GM19397 (cell line): ENCODE results near the gene CTNNA2.

ENCODE experiments used
- ATAC-seq: cut with Tn5 transposase; IDR thresholded peaks from one replicate; pipeline ENCODE4 v1.9.1; 2021; ENCODE audit warnings: mild to moderate bottlenecking, moderate library complexity; ENCODE audit not compliant: unreplicated experiment

Gene CTNNA2

GRCh38 chr2:80303006-80303908 lies 790.4 kb downstream of the CTNNA2 start:
- ATAC-seq = no peak

GRCh38 chr2:80303909-80304837 lies 791.3 kb downstream of the CTNNA2 start, which contains the start of gene LRRTM1:
Gene LRRTM1, minus strand, starts transcription at chr2:80304752. Its CDS starts 933 bp downstream, at chr2:80303819.
- no peak for ATAC-seq

- ATAC-seq = no peak
Observed at GRCh38 chr2:80311304-80311703, 798.5 kb downstream of the CTNNA2 start.

- no peak for ATAC-seq
Observed at GRCh38 chr2:80312282-80312839, 799.5 kb downstream of the CTNNA2 start.

GRCh38 chr2:80322311-80322920 lies 809.6 kb downstream of the CTNNA2 start:
- no peak for ATAC-seq

- ATAC-seq = no peak
Observed at GRCh38 chr2:80322958-80323357, 810.1 kb downstream of the CTNNA2 start.

- no peak for ATAC-seq
Observed at GRCh38 chr2:80323610-80324009, 810.8 kb downstream of the CTNNA2 start.

GRCh38 chr2:80324525-80324924 lies 811.7 kb downstream of the CTNNA2 start:
- no peak for ATAC-seq

- ATAC-seq = no peak
Observed at GRCh38 chr2:80326214-80326613, 813.4 kb downstream of the CTNNA2 start.

GRCh38 chr2:80326861-80327260 lies 814.0 kb downstream of the CTNNA2 start:
- no peak for ATAC-seq

- ATAC-seq = no peak
Observed at GRCh38 chr2:80328159-80328571, 815.3 kb downstream of the CTNNA2 start.

- ATAC-seq = no peak
Observed at GRCh38 chr2:80329491-80329890, 816.6 kb downstream of the CTNNA2 start.

GRCh38 chr2:80330527-80331450 lies 817.9 kb downstream of the CTNNA2 start:
- no peak for ATAC-seq

- no peak for ATAC-seq
Observed at GRCh38 chr2:80333886-80334285, 821.0 kb downstream of the CTNNA2 start.

GRCh38 chr2:80335411-80335810 lies 822.6 kb downstream of the CTNNA2 start:
- ATAC-seq = no peak

GRCh38 chr2:80338794-80339193 lies 825.9 kb downstream of the CTNNA2 start:
- ATAC-seq = no peak

- ATAC-seq = no peak
Observed at GRCh38 chr2:80340022-80340421, 827.2 kb downstream of the CTNNA2 start.

GRCh38 chr2:80348078-80348477 lies 835.2 kb downstream of the CTNNA2 start:
- ATAC-seq = no peak

GRCh38 chr2:80348953-80349352 lies 836.1 kb downstream of the CTNNA2 start:
- no peak for ATAC-seq

- ATAC-seq = no peak
Observed at GRCh38 chr2:80351231-80351630, 838.4 kb downstream of the CTNNA2 start.
